Measurements from ENCODE around the gene PEX16.

The PEX16 gene

DNA sequence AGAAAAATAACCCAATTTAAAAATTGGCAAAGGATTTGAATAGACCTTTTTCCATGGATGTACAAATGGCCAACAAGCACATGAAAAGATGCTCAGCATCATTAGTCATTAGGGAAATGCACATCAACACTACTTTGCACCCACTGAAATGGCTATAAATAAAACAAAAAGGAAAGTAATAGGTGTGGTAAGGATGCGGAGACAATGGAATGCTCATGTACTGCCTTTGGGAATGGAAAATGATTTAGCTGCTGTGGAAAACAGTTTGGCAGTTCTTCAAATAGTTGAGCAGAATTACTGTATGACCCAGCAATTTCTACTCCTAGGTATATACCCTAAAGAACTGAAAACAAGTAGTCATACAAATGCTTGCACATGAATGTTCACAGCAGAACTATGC, 42.2 kb upstream of the PEX16 start:
- Histone ChIP-seq H3K27me3 (ENCODE audit: insufficient read depth, low read length) (no peaks in the 10 kb centered on the region), H3K4me1 (ENCODE audit: control insufficient read depth in 1 of 2, insufficient read depth in 2 of 2, low read length in 2 of 2) (no peaks in the 10 kb centered on the region), H3K27ac (ENCODE audit: low read depth, low read length) (no peak overlapping the region), H2BK12ac (ENCODE audit: low read length) (no peak overlapping the region), H3K4ac (ENCODE audit: low read depth, low read length) (no peak overlapping the region), H3K36me3 (ENCODE audit: control insufficient read depth in 1 of 2, insufficient read depth in 2 of 2, low read length in 2 of 2) (peaks cover 0 to 6% of the 10 kb centered on the region in 2 experiments), H2AK5ac (ENCODE audit: low read length) (no peak overlapping the region), H3K4me2 (ENCODE audit: low read length) (no peak overlapping the region), H3K4me3 (ENCODE audit: low read depth, low read length) (no peak overlapping the region), H2BK5ac (ENCODE audit: low read depth, low read length, poor library complexity) (no peak overlapping the region), H4K91ac (ENCODE audit: low read depth, low read length) (no peak overlapping the region), H3K9me3 (ENCODE audit: insufficient read depth, low read depth, low read length) (no peaks in the 10 kb centered on the region), H3K79me2 (ENCODE audit: control insufficient read depth, insufficient read depth, low read length, poor library complexity) (no peaks in the 10 kb centered on the region), H3K18ac (ENCODE audit: low read length) (no peak overlapping the region), H3K79me1 (ENCODE audit: low read length) (no peaks in the 10 kb centered on the region), H4K12ac (ENCODE audit: low read depth, low read length) (no peak overlapping the region), H2BK120ac (ENCODE audit: insufficient read depth, low read length, poor library complexity) (no peak overlapping the region), H3K23ac (ENCODE audit: low read length) (no peak overlapping the region), H4K8ac (ENCODE audit: low read depth, low read length) (no peak overlapping the region), H3K9ac (ENCODE audit: low read length) (no peak overlapping the region), H3K14ac (ENCODE audit: low read length) (no peak overlapping the region), H2AFZ (ENCODE audit: insufficient read depth, low read length, poor library complexity) (no peak overlapping the region)
- no peak for DNase-seq
- no CpG with 5 or more reads among the region's 1 CpG for WGBS (ENCODE audit: extremely low coverage, insufficient coverage, insufficient read length)

DNA sequence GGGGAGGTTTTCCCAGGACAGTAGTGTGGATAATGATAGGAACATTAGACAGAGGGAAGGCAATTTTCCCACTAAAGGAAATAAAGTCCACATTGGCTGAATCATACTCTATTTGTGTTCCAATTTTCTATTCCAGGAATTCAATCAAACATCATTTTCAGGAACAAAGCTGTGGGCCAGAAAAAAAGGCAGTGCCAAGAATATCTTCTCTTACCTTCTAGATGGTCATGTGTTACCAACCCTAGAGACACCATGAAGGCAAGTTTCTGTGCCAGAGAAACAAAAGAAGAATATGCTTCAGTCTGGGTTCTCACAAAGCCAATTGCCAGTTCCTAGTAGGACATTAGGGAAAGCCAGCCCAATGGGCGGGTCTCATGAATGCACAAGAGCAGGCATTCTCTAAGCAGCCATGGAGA, 32.3 kb upstream of the PEX16 start:
- no peaks in the 10 kb centered on the region for H3K27me3 ChIP-seq (ENCODE audit: insufficient read depth, low read length)
- H3K27ac ChIP-seq (ENCODE audit: low read depth, low read length): no peak overlapping the region
- no peak overlapping the region for H3K9ac ChIP-seq (ENCODE audit: low read length)
- no peaks in the 10 kb centered on the region for H3K79me2 ChIP-seq (ENCODE audit: control insufficient read depth, insufficient read depth, low read length, poor library complexity)
- no peak overlapping the region for H2AFZ ChIP-seq (ENCODE audit: insufficient read depth, low read length, poor library complexity)
- H2BK5ac ChIP-seq (ENCODE audit: low read depth, low read length, poor library complexity): no peak overlapping the region
- no peak overlapping the region for H3K23ac ChIP-seq (ENCODE audit: low read length)
- H4K12ac ChIP-seq (ENCODE audit: low read depth, low read length): no peak overlapping the region
- no peak overlapping the region for H2BK120ac ChIP-seq (ENCODE audit: insufficient read depth, low read length, poor library complexity)
- H3K4ac ChIP-seq (ENCODE audit: low read depth, low read length): no peak overlapping the region
- no peak overlapping the region for H2BK12ac ChIP-seq (ENCODE audit: low read length)
- no peaks in the 10 kb centered on the region for H3K79me1 ChIP-seq (ENCODE audit: low read length)
- H3K9me3 ChIP-seq (ENCODE audit: insufficient read depth, low read depth, low read length): no peaks in the 10 kb centered on the region
- no peaks in the 10 kb centered on the region for H3K4me1 ChIP-seq (ENCODE audit: control insufficient read depth in 1 of 2, insufficient read depth in 2 of 2, low read length in 2 of 2)
- H3K36me3 ChIP-seq (ENCODE audit: control insufficient read depth in 1 of 2, insufficient read depth in 2 of 2, low read length in 2 of 2): peaks cover 2 to 15% of the 10 kb centered on the region in 2 experiments
- H3K4me2 ChIP-seq (ENCODE audit: low read length): no peak overlapping the region
- no peak overlapping the region for H3K4me3 ChIP-seq (ENCODE audit: low read depth, low read length)
- H4K8ac ChIP-seq (ENCODE audit: low read depth, low read length): no peak overlapping the region
- DNase-seq: no peak
- H4K91ac ChIP-seq (ENCODE audit: low read depth, low read length): no peak overlapping the region
- no peak overlapping the region for H3K14ac ChIP-seq (ENCODE audit: low read length)
- no peak overlapping the region for H3K18ac ChIP-seq (ENCODE audit: low read length)
- no CpG with 5 or more reads among the region's 1 CpG for WGBS (ENCODE audit: extremely low coverage, insufficient coverage, insufficient read length)
- no peak overlapping the region for H2AK5ac ChIP-seq (ENCODE audit: low read length)

DNA sequence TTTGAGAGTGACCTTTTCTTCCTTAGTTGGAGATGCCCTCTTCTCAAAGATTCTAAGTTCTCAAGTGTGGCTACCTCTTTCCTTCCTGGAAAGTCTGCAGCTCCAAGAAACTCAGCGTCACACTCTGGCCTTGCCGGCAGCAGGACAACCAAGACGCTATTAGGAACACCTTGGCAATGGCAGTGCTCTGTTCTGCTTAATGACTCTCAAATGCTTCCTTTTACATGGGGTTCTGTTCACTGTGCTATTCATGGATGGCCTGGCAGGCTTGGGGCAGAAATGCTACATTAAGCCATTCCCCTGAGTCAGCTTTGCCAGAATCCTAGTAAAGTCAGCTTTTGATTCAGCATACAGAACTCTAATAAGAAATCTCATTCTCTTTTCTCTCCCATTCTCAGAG, 30.7 kb upstream of the PEX16 start:
- Histone ChIP-seq H2AK5ac (ENCODE audit: low read length) (no peak overlapping the region), H3K9me3 (ENCODE audit: insufficient read depth, low read depth, low read length) (no peaks in the 10 kb centered on the region), H3K4me1 (ENCODE audit: control insufficient read depth in 1 of 2, insufficient read depth in 2 of 2, low read length in 2 of 2) (no peaks in the 10 kb centered on the region), H3K14ac (ENCODE audit: low read length) (no peak overlapping the region), H2BK12ac (ENCODE audit: low read length) (no peak overlapping the region), H3K27ac (ENCODE audit: low read depth, low read length) (no peak overlapping the region), H3K79me1 (ENCODE audit: low read length) (no peaks in the 10 kb centered on the region), H4K8ac (ENCODE audit: low read depth, low read length) (no peak overlapping the region), H3K4me3 (ENCODE audit: low read depth, low read length) (no peak overlapping the region), H3K79me2 (ENCODE audit: control insufficient read depth, insufficient read depth, low read length, poor library complexity) (no peaks in the 10 kb centered on the region), H3K23ac (ENCODE audit: low read length) (no peak overlapping the region), H3K4me2 (ENCODE audit: low read length) (no peak overlapping the region), H4K91ac (ENCODE audit: low read depth, low read length) (no peak overlapping the region), H3K18ac (ENCODE audit: low read length) (no peak overlapping the region), H2BK120ac (ENCODE audit: insufficient read depth, low read length, poor library complexity) (no peak overlapping the region), H3K27me3 (ENCODE audit: insufficient read depth, low read length) (no peaks in the 10 kb centered on the region), H3K36me3 (ENCODE audit: control insufficient read depth in 1 of 2, insufficient read depth in 2 of 2, low read length in 2 of 2) (peaks cover 2 to 17% of the 10 kb centered on the region in 2 experiments), H2BK5ac (ENCODE audit: low read depth, low read length, poor library complexity) (no peak overlapping the region), H3K9ac (ENCODE audit: low read length) (no peak overlapping the region), H3K4ac (ENCODE audit: low read depth, low read length) (no peak overlapping the region), H4K12ac (ENCODE audit: low read depth, low read length) (no peak overlapping the region), H2AFZ (ENCODE audit: insufficient read depth, low read length, poor library complexity) (no peak overlapping the region)
- no peak for DNase-seq
- WGBS (ENCODE audit: extremely low coverage, insufficient coverage, insufficient read length): no CpG with 5 or more reads among the region's 3 CpGs

DNA sequence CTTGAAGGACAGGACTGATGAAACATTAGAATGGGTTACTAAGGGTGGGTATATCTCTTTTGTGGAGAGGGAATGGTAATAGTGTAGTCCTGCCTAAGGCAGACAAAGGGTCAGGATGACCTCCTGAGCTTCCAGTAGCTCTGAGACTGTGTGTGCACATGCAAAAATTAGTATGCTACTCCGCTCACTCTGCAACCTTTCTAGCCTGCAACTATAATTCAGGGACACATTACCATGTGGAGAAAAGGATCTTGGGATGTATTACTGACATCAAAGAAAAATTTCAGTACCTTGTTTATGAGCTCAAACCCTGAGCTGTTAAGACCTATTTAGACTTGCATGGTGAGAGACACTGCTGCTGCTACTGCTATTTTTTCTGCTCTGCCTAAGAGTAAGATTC, 30.2 kb upstream of the PEX16 start:
- no peak overlapping the region for H2AFZ ChIP-seq (ENCODE audit: insufficient read depth, low read length, poor library complexity)
- no peak overlapping the region for H4K91ac ChIP-seq (ENCODE audit: low read depth, low read length)
- H4K8ac ChIP-seq (ENCODE audit: low read depth, low read length): no peak overlapping the region
- no peak overlapping the region for H3K14ac ChIP-seq (ENCODE audit: low read length)
- H2AK5ac ChIP-seq (ENCODE audit: low read length): no peak overlapping the region
- no peaks in the 10 kb centered on the region for H3K4me1 ChIP-seq (ENCODE audit: control insufficient read depth in 1 of 2, insufficient read depth in 2 of 2, low read length in 2 of 2)
- no peak overlapping the region for H3K27ac ChIP-seq (ENCODE audit: low read depth, low read length)
- no peak overlapping the region for H4K12ac ChIP-seq (ENCODE audit: low read depth, low read length)
- no peak overlapping the region for H2BK12ac ChIP-seq (ENCODE audit: low read length)
- H3K23ac ChIP-seq (ENCODE audit: low read length): no peak overlapping the region
- no peak overlapping the region for H3K4ac ChIP-seq (ENCODE audit: low read depth, low read length)
- H2BK5ac ChIP-seq (ENCODE audit: low read depth, low read length, poor library complexity): no peak overlapping the region
- no peaks in the 10 kb centered on the region for H3K27me3 ChIP-seq (ENCODE audit: insufficient read depth, low read length)
- no peaks in the 10 kb centered on the region for H3K79me2 ChIP-seq (ENCODE audit: control insufficient read depth, insufficient read depth, low read length, poor library complexity)
- no CpG with 5 or more reads among the region's 1 CpG for WGBS (ENCODE audit: extremely low coverage, insufficient coverage, insufficient read length)
- H3K18ac ChIP-seq (ENCODE audit: low read length): no peak overlapping the region
- no peak overlapping the region for H3K9ac ChIP-seq (ENCODE audit: low read length)
- no peak overlapping the region for H3K4me2 ChIP-seq (ENCODE audit: low read length)
- no peak for DNase-seq
- no peak overlapping the region for H3K4me3 ChIP-seq (ENCODE audit: low read depth, low read length)
- H3K79me1 ChIP-seq (ENCODE audit: low read length): no peaks in the 10 kb centered on the region
- H3K36me3 ChIP-seq (ENCODE audit: control insufficient read depth in 1 of 2, insufficient read depth in 2 of 2, low read length in 2 of 2): peaks cover 2 to 16% of the 10 kb centered on the region in 2 experiments
- no peak overlapping the region for H2BK120ac ChIP-seq (ENCODE audit: insufficient read depth, low read length, poor library complexity)
- H3K9me3 ChIP-seq (ENCODE audit: insufficient read depth, low read depth, low read length): no peaks in the 10 kb centered on the region
